ENCODE data around the gene PARG.
"Not testable (repeated sequence)": the region's sequence is repeated elsewhere in the genome, so short reads cannot be mapped to it uniquely, and the experiment has no call there.

The PARG gene

GRCh38 chr10:49941447-49942338 lies at the start of gene PARG, which contains the start of gene TIMM23B:
Gene PARG (minus strand): TSS chr10:49942027. CDS start chr10:49941725, 302 bp downstream.
Gene TIMM23B (plus strand): TSS chr10:49942053. CDS start chr10:49942195, 142 bp downstream.
- DNase-seq (ENCODE audit: low read depth, low spot score), result peak; percentile 79

- not testable (repeated sequence) for DNase-seq (ENCODE audit: low read depth, low spot score)
Measured at GRCh38 chr10:49988376-49988775, 46.5 kb upstream of the PARG start, which contains the start of gene AGAP6. Gene AGAP6 (plus strand): TSS chr10:49988406. CDS start chr10:49988716, 310 bp downstream.

GRCh38 chr10:49987207-49987606 lies 45.4 kb upstream of the PARG start:
- DNase-seq (ENCODE audit: low read depth, low spot score), result not testable (repeated sequence)

- not testable (repeated sequence) for DNase-seq (ENCODE audit: low read depth, low spot score)
Measured at GRCh38 chr10:49977756-49978155, 35.9 kb upstream of the PARG start.

GRCh38 chr10:49972094-49972493 lies 30.3 kb upstream of the PARG start:
- not testable (repeated sequence) for DNase-seq (ENCODE audit: low read depth, low spot score)

GRCh38 chr10:49971466-49971865 lies 29.6 kb upstream of the PARG start:
- not testable (repeated sequence) for DNase-seq (ENCODE audit: low read depth, low spot score)

GRCh38 chr10:49970331-49970857 lies 28.6 kb upstream of the PARG start:
- not testable (repeated sequence) for DNase-seq (ENCODE audit: low read depth, low spot score)

- not testable (repeated sequence) for DNase-seq (ENCODE audit: low read depth, low spot score)
Measured at GRCh38 chr10:49953122-49953521, 11.3 kb upstream of the PARG start.

GRCh38 chr10:49952006-49952405 lies 10.2 kb upstream of the PARG start:
- not testable (repeated sequence) for DNase-seq (ENCODE audit: low read depth, low spot score)

- not testable (repeated sequence) for DNase-seq (ENCODE audit: low read depth, low spot score)
Measured at GRCh38 chr10:49948737-49949136, 6.9 kb upstream of the PARG start.

GRCh38 chr10:49948142-49948541 lies 6.3 kb upstream of the PARG start:
- not testable (repeated sequence) for DNase-seq (ENCODE audit: low read depth, low spot score)

GRCh38 chr10:49943607-49944006 lies 1.8 kb upstream of the PARG start:
- not testable (repeated sequence) for DNase-seq (ENCODE audit: low read depth, low spot score)

GRCh38 chr10:49942339-49942705 lies 495 bp upstream of the PARG start:
- DNase-seq (ENCODE audit: low read depth, low spot score), result not testable (repeated sequence)

GRCh38 chr10:49931959-49932728 lies 9.7 kb downstream of the PARG start:
- not testable (repeated sequence) for DNase-seq (ENCODE audit: low read depth, low spot score)

GRCh38 chr10:49931276-49931675 lies 10.6 kb downstream of the PARG start:
- not testable (repeated sequence) for DNase-seq (ENCODE audit: low read depth, low spot score)

GRCh38 chr10:49923572-49923971 lies 18.3 kb downstream of the PARG start:
- DNase-seq (ENCODE audit: low read depth, low spot score), result not testable (repeated sequence)

GRCh38 chr10:49922041-49922440 lies 19.8 kb downstream of the PARG start:
- DNase-seq (ENCODE audit: low read depth, low spot score), result not testable (repeated sequence)

GRCh38 chr10:49917927-49918326 lies 23.9 kb downstream of the PARG start:
- DNase-seq (ENCODE audit: low read depth, low spot score), result not testable (repeated sequence)

- not testable (repeated sequence) for DNase-seq (ENCODE audit: low read depth, low spot score)
Measured at GRCh38 chr10:49916451-49916850, 25.4 kb downstream of the PARG start.

GRCh38 chr10:49910295-49910694 lies 31.5 kb downstream of the PARG start:
- DNase-seq (ENCODE audit: low read depth, low spot score), result not testable (repeated sequence)

- not testable (repeated sequence) for DNase-seq (ENCODE audit: low read depth, low spot score)
Measured at GRCh38 chr10:49908290-49909080, 33.3 kb downstream of the PARG start.

Measured in activated CD4-positive, CD25-positive, alpha-beta regulatory T cell treated with anti-CD3 and anti-CD28 coated beads, Interleukin-2, amount 50 U/mL, for 16 hours (primary cell).